HepG2 (cell line): Measurements from ENCODE around the gene PC. TPM values are rescaled to one million over a fixed set of nuclear protein-coding genes. Genes with fewer than 3 reads are reported as not detected.

Experiments
- CEBPG ChIP-seq: IDR thresholded peaks from 2 replicates; pipeline ENCODE4 v1.6.1; 2016
- CHCHD3 ChIP-seq: sonication (generic); formaldehyde crosslinking; IDR thresholded peaks from 2 replicates; pipeline ENCODE4 v1.8.0; 2022; ENCODE audit warnings: mild to moderate bottlenecking, missing genetic modification reagents, moderate library complexity
- ERF ChIP-seq: IDR thresholded peaks from 2 replicates; pipeline ENCODE4 v1.6.1; 2018; ENCODE audit warnings: missing biosample characterization, missing genetic modification reagents
- FOXK1 ChIP-seq: sonication (generic); formaldehyde crosslinking; IDR thresholded peaks from 2 replicates; pipeline ENCODE4 v1.4.0; 2020; ENCODE audit warnings: low read depth, missing genetic modification reagents, borderline replicate concordance
- PHF21A ChIP-seq: sonication (generic); formaldehyde crosslinking; IDR thresholded peaks from 2 replicates; pipeline ENCODE4 v1.5.0; 2020; ENCODE audit warnings: mild to moderate bottlenecking, missing genetic modification reagents
- SRY ChIP-seq: sonication (generic); formaldehyde crosslinking; IDR thresholded peaks from 2 replicates; pipeline ENCODE4 v1.8.0; 2022; ENCODE audit warnings: mild to moderate bottlenecking, missing genetic modification reagents
- TAF1 ChIP-seq: sonication (generic); formaldehyde crosslinking; IDR thresholded peaks from 2 replicates; pipeline ENCODE4 v1.4.0; 2020; ENCODE audit warnings: missing genetic modification reagents
- TARDBP ChIP-seq: sonication (generic); formaldehyde crosslinking; IDR thresholded peaks from 2 replicates; pipeline ENCODE4 v1.8.0; 2022; ENCODE audit warnings: mild to moderate bottlenecking, missing genetic modification reagents
- TGIF2 ChIP-seq: IDR thresholded peaks from 2 replicates; pipeline ENCODE4 v1.6.1; 2016; ENCODE audit warnings: control low read depth, missing compliant biosample characterization
- U2AF1 ChIP-seq: fragments of 200-400 bp; formaldehyde crosslinking; optimal IDR thresholded peaks from 2 replicates; pipeline ENCODE3; 2017; ENCODE audit warnings: mild to moderate bottlenecking, low read depth, low read length
- U2AF2 ChIP-seq: fragments of 200-400 bp; formaldehyde crosslinking; IDR thresholded peaks from 2 replicates; pipeline ENCODE4 v1.6.1; 2017; ENCODE audit warnings: low read depth, mild to moderate bottlenecking, low read length
- XRCC5 ChIP-seq: fragments of 200-400 bp; formaldehyde crosslinking; optimal IDR thresholded peaks from 2 replicates; pipeline ENCODE3; 2017; ENCODE audit warnings: mild to moderate bottlenecking, low read length
- YEATS4 ChIP-seq: sonication (generic); formaldehyde crosslinking; IDR thresholded peaks from 2 replicates; pipeline ENCODE4 v1.4.0; 2020; ENCODE audit warnings: missing genetic modification reagents, borderline replicate concordance
- ZBTB38 ChIP-seq: sonication (generic); formaldehyde crosslinking; IDR thresholded peaks from 2 replicates; pipeline ENCODE4 v1.5.1; 2020; ENCODE audit warnings: mild to moderate bottlenecking, missing genetic modification reagents
- ZNF331 ChIP-seq: sonication (generic); formaldehyde crosslinking; IDR thresholded peaks from 2 replicates; pipeline ENCODE4 v1.4.0; 2020; ENCODE audit warnings: missing genetic modification reagents
- ZNF598 ChIP-seq: sonication (generic); formaldehyde crosslinking; IDR thresholded peaks from 2 replicates; pipeline ENCODE4 v1.5.1; 2020; ENCODE audit warnings: mild to moderate bottlenecking, missing genetic modification reagents, borderline replicate concordance
- ZSCAN22 ChIP-seq: sonication (generic); formaldehyde crosslinking; IDR thresholded peaks from 2 replicates; pipeline ENCODE4 v1.4.0; 2020; ENCODE audit warnings: mild to moderate bottlenecking, missing genetic modification reagents
- ZSCAN25 ChIP-seq: sonication (generic); formaldehyde crosslinking; IDR thresholded peaks from 2 replicates; pipeline ENCODE4 v1.8.0; 2022; ENCODE audit warnings: mild to moderate bottlenecking, missing genetic modification reagents
- ZSCAN29 ChIP-seq: sonication (generic); formaldehyde crosslinking; conservative IDR thresholded peaks from 2 replicates; pipeline ENCODE4 v1.4.0; 2020; ENCODE audit warnings: mild to moderate bottlenecking, missing genetic modification reagents
- polyA plus RNA-seq, 8 experiments: library from polyadenylated mRNA; depleted of rRNA in 3 of 8; stranded (reverse) in 7 of 8; unstranded in 1 of 8; fragments of >200 nt; fragmentation: Illumina TruSeq in 4 of 8; extraction: Trizol in 4 of 8; gene quantifications; 2 replicates each; pipeline versions ENCODE4 v1.2.1 to v1.2.3, GENCODE V29; 2011 to 2016; ENCODE audit warnings: low read depth in 4 of 8, missing spikeins in 1 of 8, mixed read lengths in 1 of 8; ENCODE audit not compliant: insufficient read depth in 1 of 8
- total RNA-seq, 5 experiments: library from RNA; depleted of rRNA; stranded (reverse); fragments of >200 nt; fragmentation: Illumina TruSeq; extraction: Trizol; gene quantifications; 2 replicates each; pipeline ENCODE4 v1.2.3, GENCODE V29; 2016; ENCODE audit warnings: low read depth in 1 of 5
- TF ChIP-seq, protein P1 (sequence below): sonication (generic); formaldehyde crosslinking; IDR thresholded peaks from 2 replicates; pipeline ENCODE4 v1.9.0; 2021; ENCODE audit warnings: missing genetic modification reagents, mild to moderate bottlenecking, borderline replicate concordance
- TF ChIP-seq, protein P2 (sequence below): sonication (generic); formaldehyde crosslinking; IDR thresholded peaks from 2 replicates; pipeline ENCODE4 v1.5.0; 2020; ENCODE audit warnings: mild to moderate bottlenecking, missing genetic modification reagents
- TF ChIP-seq, protein P3 (sequence below): sonication (generic); formaldehyde crosslinking; IDR thresholded peaks from 2 replicates; pipeline ENCODE4 v1.5.1; 2020; ENCODE audit warnings: mild to moderate bottlenecking, missing genetic modification reagents, borderline replicate concordance

The PC gene
- total and polyA plus RNA-seq, 2 of the 13 experiments (the other 11 are each of a cell fraction or from before 2014, with no cell fraction given): 29.0 to 39.0 TPM

DNA sequence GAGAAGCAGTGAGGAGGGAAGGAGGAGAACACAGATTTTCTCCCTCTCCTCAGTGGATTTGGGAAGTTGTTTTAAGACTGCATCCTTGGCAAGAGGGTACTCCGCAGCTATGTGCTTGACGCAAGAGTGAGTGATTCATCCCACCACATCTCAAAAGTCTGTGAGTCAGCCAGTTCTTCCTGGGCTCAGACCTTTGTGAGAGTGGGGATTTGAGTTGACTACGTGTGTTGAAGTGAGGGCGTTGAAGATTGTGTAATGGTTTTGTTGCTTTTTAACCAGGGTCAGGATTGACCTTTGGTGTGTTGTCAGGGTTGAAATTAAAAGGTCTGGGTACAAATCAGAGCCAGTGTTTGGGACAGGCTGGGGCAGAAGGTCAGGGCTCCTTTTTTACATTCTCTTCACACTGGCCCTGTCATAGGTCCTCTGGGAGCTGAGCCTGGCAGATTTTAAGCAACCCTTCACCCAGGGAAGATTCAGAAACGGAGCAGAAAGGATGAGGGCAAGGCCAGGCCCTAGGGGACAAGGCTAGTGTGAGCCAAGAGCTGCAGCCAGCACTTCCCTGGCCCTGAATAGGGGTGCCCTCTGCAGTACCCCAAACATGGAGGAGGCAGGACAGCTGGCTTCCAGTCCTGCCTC lies 12.7 kb upstream of the PC start (continued):
- TF ChIP-seq ZSCAN22 (CRISPR knock-in tag) (no peak), ZSCAN25 (CRISPR knock-in tag) (no peak), ZBTB38 (CRISPR knock-in tag) (no peak), TAF1 (CRISPR knock-in tag) (no peak), SRY (peak; percentile 20; the same call in 1 of the 2 replicates), CHCHD3 (CRISPR knock-in tag) (no peak), FOXK1 (CRISPR knock-in tag) (peak; percentile 83; the same call in 1 of the 2 replicates), TARDBP (CRISPR knock-in tag) (peak; percentile 94), ZNF331 (peak; percentile 94), XRCC5 (peak; percentile 58), ZSCAN29 (CRISPR knock-in tag) (0 out of 2 replicates have a peak, but pooled peaks have one; percentile 52), U2AF2 (no peak), ZNF598 (no peak), CEBPG (CRISPR knock-in tag) (peak; percentile 97), PHF21A (peak; percentile 100), YEATS4 (CRISPR knock-in tag) (no peak; the same call in 1 of the 2 replicates), ERF (CRISPR knock-in tag) (peak; percentile 88; the same call in 1 of the 2 replicates), U2AF1 (no peak), TGIF2 (CRISPR knock-in tag) (0 out of 2 replicates have a peak, but pooled peaks have one; percentile 70)
- TF ChIP-seq, protein P1, sequence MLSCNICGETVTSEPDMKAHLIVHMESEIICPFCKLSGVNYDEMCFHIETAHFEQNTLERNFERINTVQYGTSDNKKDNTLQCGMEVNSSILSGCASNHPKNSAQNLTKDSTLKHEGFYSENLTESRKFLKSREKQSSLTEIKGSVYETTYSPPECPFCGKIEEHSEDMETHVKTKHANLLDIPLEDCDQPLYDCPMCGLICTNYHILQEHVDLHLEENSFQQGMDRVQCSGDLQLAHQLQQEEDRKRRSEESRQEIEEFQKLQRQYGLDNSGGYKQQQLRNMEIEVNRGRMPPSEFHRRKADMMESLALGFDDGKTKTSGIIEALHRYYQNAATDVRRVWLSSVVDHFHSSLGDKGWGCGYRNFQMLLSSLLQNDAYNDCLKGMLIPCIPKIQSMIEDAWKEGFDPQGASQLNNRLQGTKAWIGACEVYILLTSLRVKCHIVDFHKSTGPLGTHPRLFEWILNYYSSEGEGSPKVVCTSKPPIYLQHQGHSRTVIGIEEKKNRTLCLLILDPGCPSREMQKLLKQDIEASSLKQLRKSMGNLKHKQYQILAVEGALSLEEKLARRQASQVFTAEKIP (CRISPR knock-in tag): no peak
- TF ChIP-seq, protein P2, sequence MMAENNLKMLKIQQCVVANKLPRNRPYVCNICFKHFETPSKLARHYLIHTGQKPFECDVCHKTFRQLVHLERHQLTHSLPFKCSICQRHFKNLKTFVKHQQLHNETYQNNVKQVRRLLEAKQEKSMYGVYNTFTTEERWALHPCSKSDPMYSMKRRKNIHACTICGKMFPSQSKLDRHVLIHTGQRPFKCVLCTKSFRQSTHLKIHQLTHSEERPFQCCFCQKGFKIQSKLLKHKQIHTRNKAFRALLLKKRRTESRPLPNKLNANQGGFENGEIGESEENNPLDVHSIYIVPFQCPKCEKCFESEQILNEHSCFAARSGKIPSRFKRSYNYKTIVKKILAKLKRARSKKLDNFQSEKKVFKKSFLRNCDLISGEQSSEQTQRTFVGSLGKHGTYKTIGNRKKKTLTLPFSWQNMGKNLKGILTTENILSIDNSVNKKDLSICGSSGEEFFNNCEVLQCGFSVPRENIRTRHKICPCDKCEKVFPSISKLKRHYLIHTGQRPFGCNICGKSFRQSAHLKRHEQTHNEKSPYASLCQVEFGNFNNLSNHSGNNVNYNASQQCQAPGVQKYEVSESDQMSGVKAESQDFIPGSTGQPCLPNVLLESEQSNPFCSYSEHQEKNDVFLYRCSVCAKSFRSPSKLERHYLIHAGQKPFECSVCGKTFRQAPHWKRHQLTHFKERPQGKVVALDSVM: peak; percentile 16; the same call in 1 of the 2 replicates
- TF ChIP-seq, protein P3, sequence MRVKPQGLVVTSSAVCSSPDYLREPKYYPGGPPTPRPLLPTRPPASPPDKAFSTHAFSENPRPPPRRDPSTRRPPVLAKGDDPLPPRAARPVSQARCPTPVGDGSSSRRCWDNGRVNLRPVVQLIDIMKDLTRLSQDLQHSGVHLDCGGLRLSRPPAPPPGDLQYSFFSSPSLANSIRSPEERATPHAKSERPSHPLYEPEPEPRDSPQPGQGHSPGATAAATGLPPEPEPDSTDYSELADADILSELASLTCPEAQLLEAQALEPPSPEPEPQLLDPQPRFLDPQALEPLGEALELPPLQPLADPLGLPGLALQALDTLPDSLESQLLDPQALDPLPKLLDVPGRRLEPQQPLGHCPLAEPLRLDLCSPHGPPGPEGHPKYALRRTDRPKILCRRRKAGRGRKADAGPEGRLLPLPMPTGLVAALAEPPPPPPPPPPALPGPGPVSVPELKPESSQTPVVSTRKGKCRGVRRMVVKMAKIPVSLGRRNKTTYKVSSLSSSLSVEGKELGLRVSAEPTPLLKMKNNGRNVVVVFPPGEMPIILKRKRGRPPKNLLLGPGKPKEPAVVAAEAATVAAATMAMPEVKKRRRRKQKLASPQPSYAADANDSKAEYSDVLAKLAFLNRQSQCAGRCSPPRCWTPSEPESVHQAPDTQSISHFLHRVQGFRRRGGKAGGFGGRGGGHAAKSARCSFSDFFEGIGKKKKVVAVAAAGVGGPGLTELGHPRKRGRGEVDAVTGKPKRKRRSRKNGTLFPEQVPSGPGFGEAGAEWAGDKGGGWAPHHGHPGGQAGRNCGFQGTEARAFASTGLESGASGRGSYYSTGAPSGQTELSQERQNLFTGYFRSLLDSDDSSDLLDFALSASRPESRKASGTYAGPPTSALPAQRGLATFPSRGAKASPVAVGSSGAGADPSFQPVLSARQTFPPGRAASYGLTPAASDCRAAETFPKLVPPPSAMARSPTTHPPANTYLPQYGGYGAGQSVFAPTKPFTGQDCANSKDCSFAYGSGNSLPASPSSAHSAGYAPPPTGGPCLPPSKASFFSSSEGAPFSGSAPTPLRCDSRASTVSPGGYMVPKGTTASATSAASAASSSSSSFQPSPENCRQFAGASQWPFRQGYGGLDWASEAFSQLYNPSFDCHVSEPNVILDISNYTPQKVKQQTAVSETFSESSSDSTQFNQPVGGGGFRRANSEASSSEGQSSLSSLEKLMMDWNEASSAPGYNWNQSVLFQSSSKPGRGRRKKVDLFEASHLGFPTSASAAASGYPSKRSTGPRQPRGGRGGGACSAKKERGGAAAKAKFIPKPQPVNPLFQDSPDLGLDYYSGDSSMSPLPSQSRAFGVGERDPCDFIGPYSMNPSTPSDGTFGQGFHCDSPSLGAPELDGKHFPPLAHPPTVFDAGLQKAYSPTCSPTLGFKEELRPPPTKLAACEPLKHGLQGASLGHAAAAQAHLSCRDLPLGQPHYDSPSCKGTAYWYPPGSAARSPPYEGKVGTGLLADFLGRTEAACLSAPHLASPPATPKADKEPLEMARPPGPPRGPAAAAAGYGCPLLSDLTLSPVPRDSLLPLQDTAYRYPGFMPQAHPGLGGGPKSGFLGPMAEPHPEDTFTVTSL (CRISPR knock-in tag): peak; percentile 96
